H1 (cell line): ENCODE results near the gene CFAP91. TPM values are rescaled to one million over a fixed set of nuclear protein-coding genes. Genes with fewer than 3 reads are reported as not detected.
A peak's percentile ranks its signal among the peaks of the same experiment; 100 is the strongest.

ENCODE experiments used
- BCL11A ChIP-seq, 2 experiments: IDR thresholded peaks; one replicate each; pipeline ENCODE4 v1.6.1; 2011; ENCODE audit warnings: low read depth in 2 of 2, low read length in 2 of 2, mild to moderate bottlenecking in 2 of 2
- SP1 ChIP-seq: IDR thresholded peaks from 2 replicates; pipeline ENCODE4 v1.6.1; 2011; ENCODE audit warnings: low read depth, low read length
- polyA plus RNA-seq, 7 experiments: library from polyadenylated mRNA; depleted of rRNA in 3 of 7; stranded (reverse) in 5 of 7; unstranded in 2 of 7; fragments of >200 nt in 5 of 7; fragments of 200-250 nt in 2 of 7; gene quantifications; 1 replicate in 5 of 7; 2 replicates in 1 of 7; 4 replicates in 1 of 7; pipeline versions ENCODE4 v1.2.1 to v1.2.3, GENCODE V29; 2011 to 2013; ENCODE audit warnings: missing spikeins in 2 of 7, mixed read lengths in 2 of 7
- total RNA-seq: library from RNA; stranded (reverse); fragmentation: NEBNext Ultra II Directional; extraction: Animal tissue kit (Norgen Biotek cat#: 25700); gene quantifications from 2 replicates; pipeline ENCODE4 v1.2.1, GENCODE V29; 2021
- TF ChIP-seq, protein P1 (sequence below), 3 experiments: IDR thresholded peaks; 1 replicate in 2 of 3; 2 replicates in 1 of 3; pipeline versions ENCODE4 v1.5.1 to v1.6.1; 2011; ENCODE audit warnings: low read length in 3 of 3, mild to moderate bottlenecking in 3 of 3, inconsistent platforms in 2 of 3, low read depth in 1 of 3, moderate library complexity in 1 of 3; ENCODE audit not compliant: insufficient read depth in 1 of 3; ENCODE audit errors: control extremely low read depth in 1 of 3
- TF ChIP-seq, protein P2 (sequence below): IDR thresholded peaks from 2 replicates; pipeline ENCODE4 v1.6.1; 2011; ENCODE audit warnings: low read length, improper control_type of control experiment
- TF ChIP-seq, protein P3 (sequence below): fragments of 300-600 bp; sonication (generic); IDR thresholded peaks from 2 replicates; pipeline ENCODE4 v1.7.1; 2012; ENCODE audit warnings: low read length, moderate library complexity, mild to moderate bottlenecking, inconsistent platforms; ENCODE audit not compliant: insufficient replicate concordance

Gene CFAP91
- total and polyA plus RNA-seq, 2 of the 8 experiments (the other 6 are each of a cell fraction or from before 2014, with no cell fraction given) = 5.4 to 7.4 TPM

DNA sequence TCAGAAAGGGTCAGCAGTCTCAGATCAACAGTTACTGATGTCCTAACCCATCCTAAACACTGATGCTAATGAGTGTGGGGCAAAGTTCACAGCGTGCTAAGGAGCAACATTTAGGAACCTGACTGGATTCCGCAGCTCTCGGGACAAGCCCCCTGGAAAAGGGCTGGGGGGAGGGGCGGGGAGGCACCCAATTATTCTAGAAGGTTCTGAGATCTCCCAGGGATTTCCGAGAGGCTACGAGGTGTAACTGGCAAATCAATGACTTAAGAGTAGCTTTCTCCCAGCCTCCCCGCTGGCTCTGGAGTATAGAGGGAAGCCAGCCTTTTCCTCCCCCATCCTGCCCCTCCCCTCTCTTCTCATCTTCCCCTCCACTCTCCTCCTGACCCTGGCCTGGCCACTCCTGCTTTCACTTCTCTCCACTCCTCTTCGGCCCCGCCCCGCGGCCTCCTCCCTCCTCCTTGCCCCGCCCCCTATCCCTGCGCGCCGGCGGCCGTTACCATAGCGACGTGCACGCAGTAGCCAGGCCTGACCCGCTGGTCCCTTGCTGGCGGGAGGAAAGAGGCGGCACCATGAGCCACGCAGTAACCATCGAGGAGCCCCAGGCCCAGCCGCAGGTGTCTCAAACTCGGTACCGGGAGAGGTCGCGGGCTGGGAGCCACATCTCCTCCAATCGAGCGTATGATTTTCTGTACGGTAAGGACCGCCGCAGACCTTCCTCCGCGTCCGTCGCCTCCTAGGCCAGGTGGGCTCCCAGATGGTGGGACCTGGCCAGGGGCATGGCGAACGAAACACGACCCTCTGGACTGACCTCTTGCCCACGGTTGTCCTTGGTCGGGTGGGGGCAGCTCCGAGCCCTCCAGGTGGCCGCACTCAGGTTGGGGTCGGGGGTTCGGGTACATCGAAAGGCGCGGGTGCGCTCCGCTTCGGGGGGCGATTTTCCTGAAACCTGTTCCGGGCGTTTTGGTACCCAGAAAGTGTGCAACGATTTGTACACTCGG is at the start of gene CFAP91 (continued):
- no peak for TF ChIP-seq BCL11A (IDR thresholded peaks at IDR 0.05; ENCODE audit: low read depth in 2 of 2, low read length in 2 of 2)
- TF ChIP-seq SP1 = peak; percentile 96
- TF ChIP-seq, protein P1, sequence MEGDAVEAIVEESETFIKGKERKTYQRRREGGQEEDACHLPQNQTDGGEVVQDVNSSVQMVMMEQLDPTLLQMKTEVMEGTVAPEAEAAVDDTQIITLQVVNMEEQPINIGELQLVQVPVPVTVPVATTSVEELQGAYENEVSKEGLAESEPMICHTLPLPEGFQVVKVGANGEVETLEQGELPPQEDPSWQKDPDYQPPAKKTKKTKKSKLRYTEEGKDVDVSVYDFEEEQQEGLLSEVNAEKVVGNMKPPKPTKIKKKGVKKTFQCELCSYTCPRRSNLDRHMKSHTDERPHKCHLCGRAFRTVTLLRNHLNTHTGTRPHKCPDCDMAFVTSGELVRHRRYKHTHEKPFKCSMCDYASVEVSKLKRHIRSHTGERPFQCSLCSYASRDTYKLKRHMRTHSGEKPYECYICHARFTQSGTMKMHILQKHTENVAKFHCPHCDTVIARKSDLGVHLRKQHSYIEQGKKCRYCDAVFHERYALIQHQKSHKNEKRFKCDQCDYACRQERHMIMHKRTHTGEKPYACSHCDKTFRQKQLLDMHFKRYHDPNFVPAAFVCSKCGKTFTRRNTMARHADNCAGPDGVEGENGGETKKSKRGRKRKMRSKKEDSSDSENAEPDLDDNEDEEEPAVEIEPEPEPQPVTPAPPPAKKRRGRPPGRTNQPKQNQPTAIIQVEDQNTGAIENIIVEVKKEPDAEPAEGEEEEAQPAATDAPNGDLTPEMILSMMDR (IDR thresholded peaks at IDR 0.05; ENCODE audit: control extremely low read depth in 1 of 3, insufficient read depth in 1 of 3, low read depth in 1 of 3, low read length in 3 of 3) = no peak
- TF ChIP-seq, protein P2, sequence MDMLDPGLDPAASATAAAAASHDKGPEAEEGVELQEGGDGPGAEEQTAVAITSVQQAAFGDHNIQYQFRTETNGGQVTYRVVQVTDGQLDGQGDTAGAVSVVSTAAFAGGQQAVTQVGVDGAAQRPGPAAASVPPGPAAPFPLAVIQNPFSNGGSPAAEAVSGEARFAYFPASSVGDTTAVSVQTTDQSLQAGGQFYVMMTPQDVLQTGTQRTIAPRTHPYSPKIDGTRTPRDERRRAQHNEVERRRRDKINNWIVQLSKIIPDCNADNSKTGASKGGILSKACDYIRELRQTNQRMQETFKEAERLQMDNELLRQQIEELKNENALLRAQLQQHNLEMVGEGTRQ = no peak
- TF ChIP-seq, protein P3, sequence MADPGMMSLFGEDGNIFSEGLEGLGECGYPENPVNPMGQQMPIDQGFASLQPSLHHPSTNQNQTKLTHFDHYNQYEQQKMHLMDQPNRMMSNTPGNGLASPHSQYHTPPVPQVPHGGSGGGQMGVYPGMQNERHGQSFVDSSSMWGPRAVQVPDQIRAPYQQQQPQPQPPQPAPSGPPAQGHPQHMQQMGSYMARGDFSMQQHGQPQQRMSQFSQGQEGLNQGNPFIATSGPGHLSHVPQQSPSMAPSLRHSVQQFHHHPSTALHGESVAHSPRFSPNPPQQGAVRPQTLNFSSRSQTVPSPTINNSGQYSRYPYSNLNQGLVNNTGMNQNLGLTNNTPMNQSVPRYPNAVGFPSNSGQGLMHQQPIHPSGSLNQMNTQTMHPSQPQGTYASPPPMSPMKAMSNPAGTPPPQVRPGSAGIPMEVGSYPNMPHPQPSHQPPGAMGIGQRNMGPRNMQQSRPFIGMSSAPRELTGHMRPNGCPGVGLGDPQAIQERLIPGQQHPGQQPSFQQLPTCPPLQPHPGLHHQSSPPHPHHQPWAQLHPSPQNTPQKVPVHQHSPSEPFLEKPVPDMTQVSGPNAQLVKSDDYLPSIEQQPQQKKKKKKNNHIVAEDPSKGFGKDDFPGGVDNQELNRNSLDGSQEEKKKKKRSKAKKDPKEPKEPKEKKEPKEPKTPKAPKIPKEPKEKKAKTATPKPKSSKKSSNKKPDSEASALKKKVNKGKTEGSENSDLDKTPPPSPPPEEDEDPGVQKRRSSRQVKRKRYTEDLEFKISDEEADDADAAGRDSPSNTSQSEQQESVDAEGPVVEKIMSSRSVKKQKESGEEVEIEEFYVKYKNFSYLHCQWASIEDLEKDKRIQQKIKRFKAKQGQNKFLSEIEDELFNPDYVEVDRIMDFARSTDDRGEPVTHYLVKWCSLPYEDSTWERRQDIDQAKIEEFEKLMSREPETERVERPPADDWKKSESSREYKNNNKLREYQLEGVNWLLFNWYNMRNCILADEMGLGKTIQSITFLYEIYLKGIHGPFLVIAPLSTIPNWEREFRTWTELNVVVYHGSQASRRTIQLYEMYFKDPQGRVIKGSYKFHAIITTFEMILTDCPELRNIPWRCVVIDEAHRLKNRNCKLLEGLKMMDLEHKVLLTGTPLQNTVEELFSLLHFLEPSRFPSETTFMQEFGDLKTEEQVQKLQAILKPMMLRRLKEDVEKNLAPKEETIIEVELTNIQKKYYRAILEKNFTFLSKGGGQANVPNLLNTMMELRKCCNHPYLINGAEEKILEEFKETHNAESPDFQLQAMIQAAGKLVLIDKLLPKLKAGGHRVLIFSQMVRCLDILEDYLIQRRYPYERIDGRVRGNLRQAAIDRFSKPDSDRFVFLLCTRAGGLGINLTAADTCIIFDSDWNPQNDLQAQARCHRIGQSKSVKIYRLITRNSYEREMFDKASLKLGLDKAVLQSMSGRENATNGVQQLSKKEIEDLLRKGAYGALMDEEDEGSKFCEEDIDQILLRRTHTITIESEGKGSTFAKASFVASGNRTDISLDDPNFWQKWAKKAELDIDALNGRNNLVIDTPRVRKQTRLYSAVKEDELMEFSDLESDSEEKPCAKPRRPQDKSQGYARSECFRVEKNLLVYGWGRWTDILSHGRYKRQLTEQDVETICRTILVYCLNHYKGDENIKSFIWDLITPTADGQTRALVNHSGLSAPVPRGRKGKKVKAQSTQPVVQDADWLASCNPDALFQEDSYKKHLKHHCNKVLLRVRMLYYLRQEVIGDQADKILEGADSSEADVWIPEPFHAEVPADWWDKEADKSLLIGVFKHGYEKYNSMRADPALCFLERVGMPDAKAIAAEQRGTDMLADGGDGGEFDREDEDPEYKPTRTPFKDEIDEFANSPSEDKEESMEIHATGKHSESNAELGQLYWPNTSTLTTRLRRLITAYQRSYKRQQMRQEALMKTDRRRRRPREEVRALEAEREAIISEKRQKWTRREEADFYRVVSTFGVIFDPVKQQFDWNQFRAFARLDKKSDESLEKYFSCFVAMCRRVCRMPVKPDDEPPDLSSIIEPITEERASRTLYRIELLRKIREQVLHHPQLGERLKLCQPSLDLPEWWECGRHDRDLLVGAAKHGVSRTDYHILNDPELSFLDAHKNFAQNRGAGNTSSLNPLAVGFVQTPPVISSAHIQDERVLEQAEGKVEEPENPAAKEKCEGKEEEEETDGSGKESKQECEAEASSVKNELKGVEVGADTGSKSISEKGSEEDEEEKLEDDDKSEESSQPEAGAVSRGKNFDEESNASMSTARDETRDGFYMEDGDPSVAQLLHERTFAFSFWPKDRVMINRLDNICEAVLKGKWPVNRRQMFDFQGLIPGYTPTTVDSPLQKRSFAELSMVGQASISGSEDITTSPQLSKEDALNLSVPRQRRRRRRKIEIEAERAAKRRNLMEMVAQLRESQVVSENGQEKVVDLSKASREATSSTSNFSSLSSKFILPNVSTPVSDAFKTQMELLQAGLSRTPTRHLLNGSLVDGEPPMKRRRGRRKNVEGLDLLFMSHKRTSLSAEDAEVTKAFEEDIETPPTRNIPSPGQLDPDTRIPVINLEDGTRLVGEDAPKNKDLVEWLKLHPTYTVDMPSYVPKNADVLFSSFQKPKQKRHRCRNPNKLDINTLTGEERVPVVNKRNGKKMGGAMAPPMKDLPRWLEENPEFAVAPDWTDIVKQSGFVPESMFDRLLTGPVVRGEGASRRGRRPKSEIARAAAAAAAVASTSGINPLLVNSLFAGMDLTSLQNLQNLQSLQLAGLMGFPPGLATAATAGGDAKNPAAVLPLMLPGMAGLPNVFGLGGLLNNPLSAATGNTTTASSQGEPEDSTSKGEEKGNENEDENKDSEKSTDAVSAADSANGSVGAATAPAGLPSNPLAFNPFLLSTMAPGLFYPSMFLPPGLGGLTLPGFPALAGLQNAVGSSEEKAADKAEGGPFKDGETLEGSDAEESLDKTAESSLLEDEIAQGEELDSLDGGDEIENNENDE = no peak
